Measurements from ENCODE around the gene POLR1E. TPM values are rescaled to one million over a fixed set of nuclear protein-coding genes. Genes with fewer than 3 reads are reported as not detected.
"Not testable (repeated sequence)": the region's sequence is repeated elsewhere in the genome, so short reads cannot be mapped to it uniquely, and the experiment has no call there.

The POLR1E gene
- total RNA-seq, 1 experiment from 2014 or later, result 59.7 TPM

GRCh38 chr9:37504605-37505004, 18.9 kb downstream of the POLR1E start:
- DNase-seq (ENCODE audit: low spot score), result no peak

GRCh38 chr9:37507566-37508134, 21.9 kb downstream of the POLR1E start:
- DNase-seq (ENCODE audit: low spot score), result no peak

GRCh38 chr9:37508135-37508833, 22.5 kb downstream of the POLR1E start:
- DNase-seq (ENCODE audit: low spot score), result no peak

- DNase-seq (ENCODE audit: low spot score), result no peak
Observed at GRCh38 chr9:37508834-37509206, 23.1 kb downstream of the POLR1E start.

GRCh38 chr9:37509536-37509935, 23.8 kb downstream of the POLR1E start:
- no peak for DNase-seq (ENCODE audit: low spot score)

GRCh38 chr9:37510053-37510452, 24.3 kb downstream of the POLR1E start:
- DNase-seq (ENCODE audit: low spot score), result not testable (repeated sequence)

GRCh38 chr9:37511016-37512010, 25.6 kb downstream of the POLR1E start:
- no peak for DNase-seq (ENCODE audit: low spot score)

- no peak for DNase-seq (ENCODE audit: low spot score)
Observed at GRCh38 chr9:37512437-37512836, 26.7 kb downstream of the POLR1E start.

GRCh38 chr9:37514415-37514814, 28.7 kb downstream of the POLR1E start:
- not testable (repeated sequence) for DNase-seq (ENCODE audit: low spot score)

- DNase-seq (ENCODE audit: low spot score), result no peak
Observed at GRCh38 chr9:37514999-37515398, 29.3 kb downstream of the POLR1E start.

GRCh38 chr9:37515620-37516258, 30.0 kb downstream of the POLR1E start:
- DNase-seq (ENCODE audit: low spot score), result no peak

GRCh38 chr9:37517923-37518322, 32.2 kb downstream of the POLR1E start:
- DNase-seq (ENCODE audit: low spot score), result no peak

GRCh38 chr9:37520641-37521040, 34.9 kb downstream of the POLR1E start:
- no peak for DNase-seq (ENCODE audit: low spot score)

- DNase-seq (ENCODE audit: low spot score), result no peak
Observed at GRCh38 chr9:37521111-37521510, 35.4 kb downstream of the POLR1E start.

GRCh38 chr9:37522971-37523370, 37.2 kb downstream of the POLR1E start:
- DNase-seq (ENCODE audit: low spot score), result no peak

- DNase-seq (ENCODE audit: low spot score), result no peak
Observed at GRCh38 chr9:37523916-37524315, 38.2 kb downstream of the POLR1E start.

- DNase-seq (ENCODE audit: low spot score), result no peak
Observed at GRCh38 chr9:37528652-37529471, 43.1 kb downstream of the POLR1E start.

- DNase-seq (ENCODE audit: low spot score), result no peak
Observed at GRCh38 chr9:37531699-37532098, 46.0 kb downstream of the POLR1E start.

- no peak for DNase-seq (ENCODE audit: low spot score)
Observed at GRCh38 chr9:37534412-37534811, 48.7 kb downstream of the POLR1E start.

- DNase-seq (ENCODE audit: low spot score), result no peak
Observed at GRCh38 chr9:37534901-37535300, 49.2 kb downstream of the POLR1E start.

- DNase-seq (ENCODE audit: low spot score), result no peak
Observed at GRCh38 chr9:37538099-37538498, 52.4 kb downstream of the POLR1E start.

Measured in H4 (cell line).